NCI-H2227 (cell line): Measurements from ENCODE around the gene RHOH.
"Not testable (repeated sequence)": the region's sequence is repeated elsewhere in the genome, so short reads cannot be mapped to it uniquely, and the experiment has no call there.

ENCODE experiments used
- DNase-seq: peaks from one replicate; lab custom pipeline; 2025; ENCODE audit not compliant: unreplicated experiment; lab: John Stamatoyannopoulos, UW

The RHOH gene

DNA sequence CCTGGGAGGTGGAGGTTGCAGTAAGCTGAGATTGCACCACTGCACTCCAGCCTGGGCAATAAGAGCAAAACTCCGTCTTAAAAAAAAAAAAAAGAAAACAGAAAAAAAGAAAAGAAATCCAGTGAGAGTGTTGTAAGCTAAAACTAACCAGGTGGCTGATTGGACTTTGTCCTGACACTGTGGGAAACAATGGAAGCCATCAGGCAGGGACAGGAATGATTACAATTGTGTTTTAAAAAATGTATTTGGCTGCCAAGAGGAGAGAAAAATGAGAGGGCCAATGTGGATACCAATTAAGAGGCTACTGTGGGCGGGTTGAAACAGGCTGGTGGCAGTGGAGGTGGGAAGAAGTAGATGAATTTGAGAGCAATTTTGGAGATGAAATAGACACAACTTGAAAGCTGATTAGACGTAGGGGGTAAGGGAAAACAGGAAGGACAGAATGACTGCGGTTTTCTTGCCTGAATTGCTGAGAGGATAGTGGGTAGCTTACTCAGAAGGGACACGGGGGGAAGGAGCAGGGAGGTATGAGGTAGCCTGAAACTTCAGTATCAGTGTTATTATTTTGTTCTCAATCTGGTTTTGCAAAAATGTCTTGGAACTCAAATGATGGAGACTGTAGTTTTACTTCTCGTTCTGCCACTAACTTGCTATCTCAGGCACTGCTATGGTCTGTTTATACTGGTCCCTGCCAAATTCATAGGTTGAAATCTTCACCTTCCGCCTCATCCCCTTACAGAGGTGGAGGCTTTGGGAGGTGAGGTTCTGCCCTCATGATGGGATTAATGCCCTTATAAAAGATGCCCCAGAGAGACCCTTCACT lies 92.7 kb downstream of the RHOH start:
- DNase-seq = peak; percentile 48

DNA sequence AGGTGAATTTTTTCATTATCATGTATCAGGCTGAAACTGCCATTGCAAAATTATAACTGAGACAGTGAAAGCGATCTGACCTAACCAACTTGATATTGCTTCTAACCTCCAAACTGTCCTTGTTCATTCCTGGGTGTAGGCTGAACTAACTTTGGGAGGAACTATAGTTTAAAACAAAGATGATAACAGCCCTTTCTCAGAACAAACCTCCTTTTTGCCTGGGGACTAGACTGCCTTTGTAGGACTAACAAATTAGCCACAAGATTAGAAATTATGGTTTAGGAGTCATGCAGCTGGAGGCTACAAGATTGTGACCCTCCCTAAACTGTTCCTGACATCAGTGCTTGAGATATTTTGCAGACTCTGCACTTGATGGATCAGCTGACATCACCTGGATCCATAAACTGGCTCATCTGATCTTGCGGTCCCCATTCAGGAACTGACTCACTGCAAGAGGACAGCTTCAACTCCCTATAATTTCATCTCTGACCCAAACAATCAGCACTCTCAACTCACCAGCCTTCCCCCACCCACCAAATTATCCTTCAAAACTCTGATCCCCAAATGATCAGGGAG lies 93.9 kb downstream of the RHOH start:
- DNase-seq = peak; percentile 70

DNA sequence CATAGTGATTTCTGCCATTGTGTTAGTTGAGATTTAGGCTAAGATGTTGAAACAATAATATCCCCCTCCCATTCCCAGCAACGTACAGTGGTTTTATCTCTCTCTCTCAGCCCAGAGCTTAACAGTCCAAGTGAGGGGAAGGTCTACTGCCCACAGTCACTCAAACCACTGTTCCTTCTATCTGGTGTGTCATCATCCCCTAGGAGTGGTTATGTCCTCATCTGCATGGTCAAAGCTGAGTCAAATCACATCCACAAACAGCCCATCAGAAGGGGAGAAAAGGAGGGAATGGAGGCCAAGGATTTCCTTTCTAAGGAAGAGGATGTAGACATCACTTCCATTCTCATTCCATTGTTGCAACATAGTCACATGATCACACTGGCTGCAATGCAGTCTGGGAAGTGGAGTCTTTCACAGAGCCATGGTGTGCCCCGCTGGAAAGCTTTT lies 95.5 kb downstream of the RHOH start:
- no peak for DNase-seq

DNA sequence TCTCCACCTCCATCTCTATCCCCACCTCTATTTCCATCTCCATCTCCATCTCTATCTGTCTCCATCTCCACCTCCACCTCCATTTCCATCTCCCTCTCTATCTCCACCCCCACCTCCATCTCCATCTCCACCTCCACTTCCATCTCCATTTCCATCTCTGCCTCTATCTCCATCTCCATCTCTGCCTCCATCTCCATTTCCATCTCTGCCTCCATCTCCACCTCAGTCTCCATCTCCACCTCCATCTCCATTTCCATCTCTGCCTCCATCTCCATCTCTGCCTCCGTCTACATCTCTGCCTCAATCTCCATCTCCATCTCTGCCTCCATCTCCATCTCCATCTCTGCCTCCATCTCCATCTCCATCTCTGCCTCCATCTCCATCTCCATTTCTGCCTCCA lies 97.5 kb downstream of the RHOH start:
- DNase-seq = no peak

DNA sequence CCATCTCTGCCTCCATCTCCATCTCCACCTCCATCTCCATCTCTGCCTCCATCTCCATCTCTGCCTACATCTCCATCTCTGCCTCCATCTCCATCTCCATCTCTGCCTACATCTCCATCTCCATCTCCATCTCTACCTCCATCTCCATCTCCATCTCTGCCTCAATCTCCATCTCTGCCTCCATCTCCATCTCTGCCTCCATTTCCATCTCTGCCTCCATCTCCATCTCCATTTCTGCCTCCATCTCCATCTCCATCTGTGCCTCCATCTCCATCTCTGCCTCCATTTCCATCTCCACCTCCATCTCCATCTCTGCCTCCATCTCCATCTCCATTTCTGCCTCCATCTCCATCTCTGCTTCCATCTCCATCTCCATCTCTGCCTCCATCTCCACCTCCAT lies 98.2 kb downstream of the RHOH start:
- not testable (repeated sequence) for DNase-seq

DNA sequence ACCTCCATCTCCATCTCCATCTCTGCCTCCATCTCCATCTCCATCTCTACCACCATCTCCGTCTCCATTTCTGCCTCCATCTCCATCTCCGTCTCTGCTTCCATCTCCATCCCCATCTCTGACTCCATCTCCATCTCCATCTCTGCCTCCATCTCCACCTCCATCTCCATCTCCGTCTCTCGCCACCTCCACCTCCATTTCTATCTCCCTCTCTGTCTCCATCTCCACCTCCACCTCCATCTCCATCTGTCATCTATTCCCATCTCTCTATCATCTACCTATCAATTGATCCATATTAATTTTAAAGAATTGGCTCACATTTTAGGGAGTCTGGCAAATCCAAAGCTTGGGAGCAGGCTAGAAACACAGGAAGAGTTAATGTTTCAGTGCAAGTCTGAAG lies 98.7 kb downstream of the RHOH start:
- DNase-seq = no peak
